C4-2B (cell line): ENCODE measurements around the gene VARS1.

Source experiments
- ZFX ChIP-seq: fragments of 450-650 bp; IDR thresholded peaks from 2 replicates; pipeline ENCODE4 v1.6.1; 2017
- TF ChIP-seq, protein P1 (sequence below): fragments of 450-650 bp; conservative IDR thresholded peaks from 2 replicates; pipeline ENCODE4 v1.5.1; 2017; ENCODE audit warnings: mild to moderate bottlenecking

DNA sequence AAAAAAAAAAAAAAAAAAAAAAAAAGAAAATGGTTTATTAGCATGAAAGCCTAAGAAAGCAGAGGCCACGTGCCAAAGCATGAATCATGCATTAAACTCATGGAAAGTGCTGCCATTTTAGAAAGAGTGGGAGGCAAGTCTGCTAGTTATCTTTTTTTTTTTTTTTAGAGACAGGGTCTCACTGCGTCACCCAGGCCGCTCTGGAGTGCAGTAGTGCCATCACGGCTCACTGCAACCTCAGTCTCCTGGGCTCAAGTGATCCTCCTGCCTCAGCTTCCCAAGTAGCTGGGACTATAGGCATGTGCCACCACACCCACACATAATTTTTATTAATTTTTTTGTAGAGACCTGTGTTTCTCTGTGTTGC, 23.6 kb downstream of the VARS1 start:
- TF ChIP-seq, protein P1, sequence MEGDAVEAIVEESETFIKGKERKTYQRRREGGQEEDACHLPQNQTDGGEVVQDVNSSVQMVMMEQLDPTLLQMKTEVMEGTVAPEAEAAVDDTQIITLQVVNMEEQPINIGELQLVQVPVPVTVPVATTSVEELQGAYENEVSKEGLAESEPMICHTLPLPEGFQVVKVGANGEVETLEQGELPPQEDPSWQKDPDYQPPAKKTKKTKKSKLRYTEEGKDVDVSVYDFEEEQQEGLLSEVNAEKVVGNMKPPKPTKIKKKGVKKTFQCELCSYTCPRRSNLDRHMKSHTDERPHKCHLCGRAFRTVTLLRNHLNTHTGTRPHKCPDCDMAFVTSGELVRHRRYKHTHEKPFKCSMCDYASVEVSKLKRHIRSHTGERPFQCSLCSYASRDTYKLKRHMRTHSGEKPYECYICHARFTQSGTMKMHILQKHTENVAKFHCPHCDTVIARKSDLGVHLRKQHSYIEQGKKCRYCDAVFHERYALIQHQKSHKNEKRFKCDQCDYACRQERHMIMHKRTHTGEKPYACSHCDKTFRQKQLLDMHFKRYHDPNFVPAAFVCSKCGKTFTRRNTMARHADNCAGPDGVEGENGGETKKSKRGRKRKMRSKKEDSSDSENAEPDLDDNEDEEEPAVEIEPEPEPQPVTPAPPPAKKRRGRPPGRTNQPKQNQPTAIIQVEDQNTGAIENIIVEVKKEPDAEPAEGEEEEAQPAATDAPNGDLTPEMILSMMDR = no peak
- no peak for TF ChIP-seq ZFX
